Brain microvascular endothelial cell (primary cell): ENCODE measurements around the gene LDB3.

Source experiments
- DNase-seq: peaks from one replicate; pipeline ENCODE4 v3.0.0-alpha.2; 2020
- H3K27ac ChIP-seq: fragments of 250-450 bp; sonication (Bioruptor Pico); 2 replicates; pipeline ENCODE4 v1.5.1; 2020; ENCODE audit warnings: mild to moderate bottlenecking, moderate library complexity
- H3K27me3 ChIP-seq: fragments of 250-450 bp; sonication (Bioruptor Pico); replicated peaks from 2 replicates; pipeline ENCODE4 v1.5.1; 2020; ENCODE audit warnings: mild to moderate bottlenecking
- H3K36me3 ChIP-seq: fragments of 250-450 bp; sonication (Bioruptor Pico); replicated peaks from 2 replicates; pipeline ENCODE4 v1.5.1; 2020; ENCODE audit warnings: mild to moderate bottlenecking
- H3K4me3 ChIP-seq: 2 replicates; pipeline ENCODE4 v1.5.1; 2011; ENCODE audit warnings: low read depth, mild to moderate bottlenecking, control low read depth, low read length, moderate library complexity
- in situ Hi-C: cut with HindIII; loops from 2 replicates; pipeline ENCODE4 v1.10.0; 2017; ENCODE audit warnings: low sequenced_read_pairs, low pct_ligation_motif_present
- TF ChIP-seq, protein P1 (sequence below): IDR thresholded peaks from 2 replicates; pipeline ENCODE4 v1.5.1; 2011; ENCODE audit warnings: low read depth, mild to moderate bottlenecking, moderate library complexity, low read length, control low read depth, inconsistent platforms; ENCODE audit errors: missing control alignments

Gene LDB3

GRCh38 chr10:86677374-86677773 lies 9.1 kb downstream of the LDB3 start:
- in situ Hi-C loops, result no loop called here
- TF ChIP-seq, protein P1, sequence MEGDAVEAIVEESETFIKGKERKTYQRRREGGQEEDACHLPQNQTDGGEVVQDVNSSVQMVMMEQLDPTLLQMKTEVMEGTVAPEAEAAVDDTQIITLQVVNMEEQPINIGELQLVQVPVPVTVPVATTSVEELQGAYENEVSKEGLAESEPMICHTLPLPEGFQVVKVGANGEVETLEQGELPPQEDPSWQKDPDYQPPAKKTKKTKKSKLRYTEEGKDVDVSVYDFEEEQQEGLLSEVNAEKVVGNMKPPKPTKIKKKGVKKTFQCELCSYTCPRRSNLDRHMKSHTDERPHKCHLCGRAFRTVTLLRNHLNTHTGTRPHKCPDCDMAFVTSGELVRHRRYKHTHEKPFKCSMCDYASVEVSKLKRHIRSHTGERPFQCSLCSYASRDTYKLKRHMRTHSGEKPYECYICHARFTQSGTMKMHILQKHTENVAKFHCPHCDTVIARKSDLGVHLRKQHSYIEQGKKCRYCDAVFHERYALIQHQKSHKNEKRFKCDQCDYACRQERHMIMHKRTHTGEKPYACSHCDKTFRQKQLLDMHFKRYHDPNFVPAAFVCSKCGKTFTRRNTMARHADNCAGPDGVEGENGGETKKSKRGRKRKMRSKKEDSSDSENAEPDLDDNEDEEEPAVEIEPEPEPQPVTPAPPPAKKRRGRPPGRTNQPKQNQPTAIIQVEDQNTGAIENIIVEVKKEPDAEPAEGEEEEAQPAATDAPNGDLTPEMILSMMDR, result no peak
- no peak overlapping the region for H3K27ac ChIP-seq

DNA sequence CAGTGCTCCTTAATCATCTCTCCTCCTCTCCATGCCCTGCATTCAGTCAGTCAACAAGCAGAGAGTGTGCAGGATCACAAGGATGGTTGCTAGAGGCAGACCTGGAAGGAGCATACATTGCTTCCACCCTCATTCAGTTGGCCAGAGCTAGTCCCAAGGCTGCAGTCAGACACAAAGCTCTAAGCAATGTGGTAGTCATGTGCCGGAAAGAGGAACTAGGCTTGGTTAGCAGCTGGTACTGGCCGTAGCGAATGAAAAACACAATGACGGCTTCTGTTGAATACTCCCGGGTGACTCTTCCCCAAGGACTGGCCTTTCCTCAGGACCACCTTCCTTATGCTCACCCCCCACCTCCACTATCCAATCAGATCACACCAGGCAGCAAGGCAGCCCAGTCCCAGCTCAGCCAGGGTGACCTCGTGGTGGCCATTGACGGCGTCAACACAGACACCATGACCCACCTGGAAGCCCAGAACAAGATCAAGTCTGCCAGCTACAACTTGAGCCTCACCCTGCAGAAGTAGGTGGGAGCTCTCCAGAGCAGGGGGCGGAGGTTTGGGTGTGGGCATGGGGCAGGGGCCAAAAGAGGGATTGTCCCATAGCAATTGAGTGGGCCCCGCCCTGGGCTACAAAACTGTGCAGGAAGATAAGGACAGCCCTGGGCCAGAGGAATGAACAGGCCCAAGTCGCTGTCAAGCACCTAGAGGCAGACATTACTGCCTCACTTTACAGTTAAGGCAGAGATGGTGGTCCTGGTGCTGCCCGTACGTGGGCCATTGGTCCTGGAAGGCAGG lies 10.9 kb downstream of the LDB3 start:
- DNase-seq, result no peak
- H3K36me3 ChIP-seq, result no peaks in the 10 kb centered on the region
- H3K4me3 ChIP-seq, result no peak overlapping the region
- no peak overlapping the region for H3K27ac ChIP-seq
- in situ Hi-C loops, result no loop called here
- TF ChIP-seq, protein P1, result no peak
- H3K27me3 ChIP-seq, result peaks cover 4% of the 10 kb centered on the region

More at GRCh38 chr10:86677374-86677773, 9.1 kb downstream of the LDB3 start:
- Histone ChIP-seq H3K36me3 (no peaks in the 10 kb centered on the region), H3K27me3 (no peaks in the 10 kb centered on the region), H3K4me3 (no peak overlapping the region)
- no peak for DNase-seq

DNA sequence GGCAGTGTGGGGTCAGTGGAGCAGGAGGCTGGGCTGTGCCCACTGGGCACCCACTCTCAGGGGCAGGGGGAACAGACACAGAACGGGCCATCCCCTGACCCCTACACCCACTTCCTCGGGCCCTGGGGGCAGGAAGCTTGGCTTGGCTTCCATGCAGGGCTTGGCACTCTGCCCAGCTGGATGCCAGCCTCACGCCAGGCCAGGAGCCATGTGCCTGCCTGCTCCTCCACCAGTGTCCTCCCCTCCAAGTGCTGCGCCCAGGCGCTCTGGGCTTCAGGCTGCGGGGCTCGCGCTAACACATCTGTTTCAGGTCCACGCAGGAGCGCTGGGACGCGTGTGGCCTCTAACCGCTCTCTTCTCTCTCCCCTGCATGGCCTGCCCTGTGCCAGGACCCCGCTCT lies 12.7 kb downstream of the LDB3 start:
- DNase-seq, result no peak
- H3K36me3 ChIP-seq, result no peaks in the 10 kb centered on the region
- no peak overlapping the region for H3K4me3 ChIP-seq
- peaks cover 16% of the 10 kb centered on the region for H3K27me3 ChIP-seq
- H3K27ac ChIP-seq, result no peak overlapping the region
- TF ChIP-seq, protein P1, result no peak
- in situ Hi-C loops, result no loop called here

DNA sequence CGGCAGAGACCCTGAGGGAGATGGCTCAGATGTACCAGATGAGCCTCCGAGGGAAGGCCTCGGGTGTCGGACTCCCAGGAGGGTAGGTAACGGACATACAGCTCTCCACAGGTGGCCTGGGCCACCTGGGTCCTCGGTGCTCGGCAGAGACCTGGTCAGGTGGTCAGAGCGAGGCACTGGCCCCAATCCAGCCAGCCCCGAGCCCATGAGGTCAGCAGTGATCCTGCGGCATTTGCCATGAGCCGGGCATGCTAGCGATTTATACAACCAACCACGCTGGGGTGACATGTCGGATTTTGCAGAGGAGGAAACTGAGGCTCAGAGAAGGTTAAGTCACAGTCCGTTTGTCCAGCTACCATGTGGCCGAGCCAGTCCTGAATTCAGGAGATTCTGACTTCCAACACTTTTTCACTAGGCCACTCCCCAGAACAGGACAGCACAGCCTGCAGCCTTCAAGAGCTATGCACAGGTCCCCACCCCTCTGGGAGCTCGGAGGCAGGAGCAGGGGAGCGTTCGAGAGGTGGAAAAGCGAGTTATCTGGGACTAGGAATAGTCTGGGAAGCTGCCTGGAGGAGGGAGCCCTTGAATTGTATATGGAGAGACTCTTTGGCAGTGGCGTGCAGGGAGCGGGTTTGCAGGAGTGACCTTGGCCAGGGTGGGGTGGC lies 13.5 kb downstream of the LDB3 start:
- TF ChIP-seq, protein P1, result no peak
- peaks cover 16% of the 10 kb centered on the region for H3K27me3 ChIP-seq
- in situ Hi-C loops, result no loop called here
- H3K36me3 ChIP-seq, result no peaks in the 10 kb centered on the region
- H3K27ac ChIP-seq, result no peak overlapping the region
- H3K4me3 ChIP-seq, result no peak overlapping the region
- no peak for DNase-seq

- peaks cover 16% of the 10 kb centered on the region for H3K27me3 ChIP-seq
- in situ Hi-C loops, result no loop called here
- no peak for DNase-seq
Measured at GRCh38 chr10:86682675-86683074, 14.4 kb downstream of the LDB3 start.

More at GRCh38 chr10:86682675-86683074, 14.4 kb downstream of the LDB3 start:
- Histone ChIP-seq H3K4me3 (no peak overlapping the region), H3K27ac (no peak overlapping the region), H3K36me3 (no peaks in the 10 kb centered on the region)
- TF ChIP-seq, protein P1, result no peak
